Mesendoderm (in vitro differentiated cells): ENCODE data around the gene MAPK6.
"Not testable (repeated sequence)": the region's sequence is repeated elsewhere in the genome, so short reads cannot be mapped to it uniquely, and the experiment has no call there.

ENCODE experiments used
- DNase-seq: peaks from one replicate; pipeline ENCODE4 v3.0.0; 2013
- H2AK5ac ChIP-seq: 2 replicates; pipeline ENCODE4 v1.6.1; 2013; ENCODE audit warnings: low read length, inconsistent platforms
- H2BK120ac ChIP-seq: 2 replicates; pipeline ENCODE4 v1.6.1; 2013; ENCODE audit warnings: low read depth, mild to moderate bottlenecking, low read length, moderate library complexity, mixed read lengths
- H2BK15ac ChIP-seq: replicated peaks from 2 replicates; pipeline ENCODE4 v1.6.1; 2013; ENCODE audit warnings: low read depth, mild to moderate bottlenecking, moderate library complexity
- H2BK5ac ChIP-seq: 2 replicates; pipeline ENCODE4 v1.6.1; 2013; ENCODE audit warnings: low read length, inconsistent platforms
- H3K18ac ChIP-seq: 2 replicates; pipeline ENCODE4 v1.6.1; 2013; ENCODE audit warnings: mild to moderate bottlenecking, low read length, mixed read lengths
- H3K23ac ChIP-seq: one replicate; pipeline ENCODE4 v1.6.1; 2013; ENCODE audit warnings: low read length
- H3K27ac ChIP-seq: 2 replicates; pipeline ENCODE4 v1.5.1; 2013; ENCODE audit warnings: low read depth, mild to moderate bottlenecking, inconsistent platforms, low read length, moderate library complexity
- H3K27me3 ChIP-seq: 2 replicates; pipeline ENCODE4 v1.6.1; 2013; ENCODE audit warnings: low read length, control low read depth, mild to moderate bottlenecking, inconsistent platforms; ENCODE audit not compliant: insufficient read depth, poor library complexity
- H3K36me3 ChIP-seq: 2 replicates; pipeline ENCODE4 v1.6.1; 2013; ENCODE audit warnings: low read length, inconsistent platforms; ENCODE audit not compliant: control insufficient read depth, insufficient read depth
- H3K4ac ChIP-seq: one replicate; pipeline ENCODE4 v1.6.1; 2013; ENCODE audit warnings: low read depth, mild to moderate bottlenecking, low read length, moderate library complexity
- H3K4me1 ChIP-seq: 2 replicates; pipeline ENCODE4 v1.6.1; 2013; ENCODE audit warnings: low read depth, low read length, inconsistent platforms; ENCODE audit not compliant: control insufficient read depth
- H3K4me2 ChIP-seq: 2 replicates; pipeline ENCODE4 v1.6.1; 2013; ENCODE audit warnings: low read length
- H3K4me3 ChIP-seq: 2 replicates; pipeline ENCODE4 v1.5.1; 2013; ENCODE audit warnings: mild to moderate bottlenecking, low read length
- H3K56ac ChIP-seq: one replicate; pipeline ENCODE4 v1.6.1; 2013; ENCODE audit warnings: low read length
- H3K79me1 ChIP-seq: 2 replicates; pipeline ENCODE4 v1.6.1; 2013; ENCODE audit warnings: low read length, inconsistent platforms
- H3K79me2 ChIP-seq: 2 replicates; pipeline ENCODE4 v1.6.1; 2013; ENCODE audit warnings: mild to moderate bottlenecking, low read length; ENCODE audit not compliant: control insufficient read depth, insufficient read depth
- H3K9ac ChIP-seq: 2 replicates; pipeline ENCODE4 v1.6.1; 2013; ENCODE audit warnings: low read length, inconsistent platforms
- H4K5ac ChIP-seq: one replicate; pipeline ENCODE4 v1.6.1; 2013; ENCODE audit warnings: low read length
- H4K8ac ChIP-seq: one replicate; pipeline ENCODE4 v1.6.1; 2013; ENCODE audit warnings: low read depth, mild to moderate bottlenecking, control low read depth, low read length, moderate library complexity
- WGBS: extraction: QIAGEN DNeasy Blood & Tissue Kit; methylation state at CpG from one replicate; pipeline ENCODE4 v1.1.7; 2013; ENCODE audit warnings: low lambda C conversion rate, missing lambda C conversion rate; ENCODE audit not compliant: insufficient coverage; ENCODE audit errors: extremely low coverage; 5-methylcytosine and 5-hydroxymethylcytosine counted together

The MAPK6 gene

GRCh38 chr15:52042051-52042851 lies 23.2 kb downstream of the MAPK6 start:
- Histone ChIP-seq H3K4me2 (no peak overlapping the region), H2BK15ac (no peak overlapping the region), H4K8ac (no peak overlapping the region), H3K79me2 (peaks cover 50% of the 10 kb centered on the region), H3K18ac (no peak overlapping the region), H3K56ac (no peak overlapping the region), H2BK120ac (no peak overlapping the region), H3K27me3 (no peaks in the 10 kb centered on the region), H3K23ac (no peak overlapping the region), H3K36me3 (no peaks in the 10 kb centered on the region), H3K4ac (no peak overlapping the region), H2AK5ac (no peak overlapping the region), H4K5ac (no peak overlapping the region), H3K4me3 (no peak overlapping the region), H3K9ac (no peak overlapping the region), H3K4me1 (peaks cover 4% of the 10 kb centered on the region), H3K27ac (no peak overlapping the region), H2BK5ac (no peak overlapping the region), H3K79me1 (peaks cover 17% of the 10 kb centered on the region)
- no CpG with 5 or more reads among the region's 6 CpGs for WGBS
- DNase-seq: no peak

DNA sequence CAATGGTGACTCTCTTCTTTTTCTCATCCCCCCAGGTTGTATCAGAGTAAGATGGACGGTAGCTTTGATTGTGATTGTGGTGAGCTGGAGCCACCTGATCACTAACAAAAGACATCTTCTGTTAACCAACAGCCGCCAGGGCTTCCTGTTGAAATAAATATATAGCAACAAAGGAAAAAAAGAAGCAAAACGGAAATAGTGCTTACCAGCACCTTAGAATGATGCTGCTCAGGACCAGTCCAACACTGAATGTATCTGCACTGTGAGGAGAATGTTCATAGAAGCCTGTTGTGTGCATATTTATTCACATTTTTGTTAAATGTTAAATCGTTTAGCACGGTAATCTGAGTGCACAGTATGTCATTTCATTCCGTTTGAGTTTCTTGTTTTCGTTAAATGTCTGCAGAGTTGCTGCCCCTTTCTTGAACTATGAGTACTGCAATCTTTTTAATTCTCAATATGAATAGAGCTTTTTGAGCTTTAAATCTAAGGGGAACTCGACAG lies 26.8 kb downstream of the MAPK6 start:
- not testable (repeated sequence) for H4K8ac ChIP-seq, H2BK5ac ChIP-seq, H3K27me3 ChIP-seq, H2BK15ac ChIP-seq, H2AK5ac ChIP-seq, H3K4me3 ChIP-seq, H3K56ac ChIP-seq, H3K4me1 ChIP-seq, H3K4me2 ChIP-seq, H3K9ac ChIP-seq, H2BK120ac ChIP-seq, H4K5ac ChIP-seq, DNase-seq, H3K27ac ChIP-seq, H3K4ac ChIP-seq, H3K79me1 ChIP-seq, H3K36me3 ChIP-seq, H3K18ac ChIP-seq, H3K23ac ChIP-seq
- H3K79me2 ChIP-seq: peaks cover 21% of the 10 kb centered on the region
- WGBS: no CpG with 5 or more reads among the region's 8 CpGs

DNA sequence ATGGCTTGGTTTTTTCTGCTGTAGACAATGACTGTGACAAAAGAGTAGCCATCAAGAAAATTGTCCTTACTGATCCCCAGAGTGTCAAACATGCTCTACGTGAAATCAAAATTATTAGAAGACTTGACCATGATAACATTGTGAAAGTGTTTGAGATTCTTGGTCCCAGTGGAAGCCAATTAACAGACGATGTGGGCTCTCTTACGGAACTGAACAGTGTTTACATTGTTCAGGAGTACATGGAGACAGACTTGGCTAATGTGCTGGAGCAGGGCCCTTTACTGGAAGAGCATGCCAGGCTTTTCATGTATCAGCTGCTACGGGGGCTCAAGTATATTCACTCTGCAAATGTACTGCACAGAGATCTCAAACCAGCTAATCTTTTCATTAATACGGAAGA lies 27.5 kb downstream of the MAPK6 start:
- WGBS: no CpG with 5 or more reads among the region's 5 CpGs
- not testable (repeated sequence) for H3K4me1 ChIP-seq, H3K27ac ChIP-seq, H3K27me3 ChIP-seq, H4K5ac ChIP-seq, H2BK5ac ChIP-seq, H3K18ac ChIP-seq, H4K8ac ChIP-seq, H3K9ac ChIP-seq, H3K79me1 ChIP-seq, H2BK120ac ChIP-seq, DNase-seq, H3K4me2 ChIP-seq, H3K23ac ChIP-seq, H3K4ac ChIP-seq, H3K4me3 ChIP-seq, H3K56ac ChIP-seq, H3K36me3 ChIP-seq, H2AK5ac ChIP-seq, H2BK15ac ChIP-seq
- peaks cover 16% of the 10 kb centered on the region for H3K79me2 ChIP-seq

- no peak overlapping the region for H3K9ac ChIP-seq
- no peak overlapping the region for H3K18ac ChIP-seq
Measured at GRCh38 chr15:52050416-52050815, 31.4 kb downstream of the MAPK6 start.

GRCh38 chr15:52052066-52052935 lies 33.3 kb downstream of the MAPK6 start:
- no CpG with 5 or more reads among the region's 4 CpGs for WGBS
- Histone ChIP-seq H3K4ac (no peak overlapping the region), H3K18ac (no peak overlapping the region), H3K27ac (no peak overlapping the region), H3K36me3 (no peaks in the 10 kb centered on the region), H3K56ac (no peak overlapping the region), H2BK15ac (no peak overlapping the region), H3K4me2 (no peak overlapping the region), H3K79me1 (no peaks in the 10 kb centered on the region), H4K8ac (no peak overlapping the region), H3K79me2 (no peaks in the 10 kb centered on the region), H3K4me3 (no peak overlapping the region), H3K4me1 (no peaks in the 10 kb centered on the region), H3K27me3 (no peaks in the 10 kb centered on the region), H2AK5ac (no peak overlapping the region), H3K9ac (no peak overlapping the region), H2BK120ac (no peak overlapping the region), H2BK5ac (no peak overlapping the region), H4K5ac (no peak overlapping the region), H3K23ac (no peak overlapping the region)
- DNase-seq: no peak

More at GRCh38 chr15:52050416-52050815, 31.4 kb downstream of the MAPK6 start:
- Histone ChIP-seq H2BK5ac (no peak overlapping the region), H4K5ac (no peak overlapping the region), H3K23ac (no peak overlapping the region), H4K8ac (no peak overlapping the region), H3K4me2 (no peak overlapping the region), H2AK5ac (no peak overlapping the region), H3K4ac (no peak overlapping the region), H3K27me3 (no peaks in the 10 kb centered on the region), H2BK120ac (no peak overlapping the region), H3K4me1 (no peaks in the 10 kb centered on the region), H3K36me3 (no peaks in the 10 kb centered on the region), H2BK15ac (no peak overlapping the region), H3K4me3 (no peak overlapping the region), H3K56ac (no peak overlapping the region), H3K27ac (no peak overlapping the region), H3K79me1 (no peaks in the 10 kb centered on the region), H3K79me2 (peaks cover 2% of the 10 kb centered on the region)
- DNase-seq: no peak
- 100% methylated on average over 1 of the region's 1 CpG for WGBS
